SK-N-SH (cell line): ENCODE data around the gene MTUS2. TPM values are rescaled to one million over a fixed set of nuclear protein-coding genes. Genes with fewer than 3 reads are reported as not detected.

ENCODE experiments used
- CTCF ChIA-PET: fragments of 300-600, 350-600 bp; formaldehyde crosslinking; extraction: SDS; loops from one replicate; lab custom pipeline; 2021; lab: Yijun Ruan, JAX
- POLR2A ChIA-PET: fragments of 350-600 bp; sonication (Branson Sonifier 250); formaldehyde crosslinking; extraction: SDS; loops from one replicate; lab custom pipeline; 2020; ENCODE audit warnings: antibody characterized with exemption, inconsistent platforms; lab: Yijun Ruan, JAX
- DNase-seq: peaks from one replicate; pipeline ENCODE4 v3.0.0; 2012
- H2AFZ ChIP-seq: fragments of 200-600 bp; sonication (generic); 2 replicates; pipeline ENCODE4 v1.8.1; 2016; ENCODE audit warnings: antibody characterized with exemption, mild to moderate bottlenecking, low read depth
- H3F3A ChIP-seq: fragments of 200-600 bp; sonication (generic); replicated peaks from 2 replicates; pipeline ENCODE3; 2016; ENCODE audit warnings: antibody characterized with exemption, mild to moderate bottlenecking; ENCODE audit not compliant: insufficient read depth
- H3K27ac ChIP-seq, 2 experiments: fragments of 200-500 bp in 1 of 2; fragments of 200-600 bp in 1 of 2; sonication (Bioruptor generic) in 1 of 2; sonication (generic), shearing (Covaris generic) in 1 of 2; 2 replicates each; pipeline versions ENCODE4 v1.5.1 to v1.6.1; 2014 to 2016; ENCODE audit warnings: low read depth in 2 of 2, inconsistent platforms in 1 of 2, low read length in 1 of 2, mild to moderate bottlenecking in 1 of 2, mixed read lengths in 1 of 2
- H3K27me3 ChIP-seq: fragments of 200-600 bp; sonication (generic), shearing (Covaris generic); 2 replicates; pipeline ENCODE4 v1.6.1; 2016; ENCODE audit warnings: mixed run types; ENCODE audit not compliant: insufficient read depth
- H3K36me3 ChIP-seq, 2 experiments: fragments of 200-500 bp in 1 of 2; fragments of 200-600 bp in 1 of 2; sonication (Bioruptor generic) in 1 of 2; sonication (generic) in 1 of 2; replicated peaks in 1 of 2; 2 replicates each; pipeline versions ENCODE3 to v1.5.1; 2014 to 2016; ENCODE audit warnings: low read length in 1 of 2, mild to moderate bottlenecking in 1 of 2; ENCODE audit not compliant: insufficient read depth in 2 of 2, control insufficient read depth in 1 of 2
- H3K4me1 ChIP-seq, 2 experiments: fragments of 200-500 bp in 1 of 2; fragments of 200-600 bp in 1 of 2; sonication (Bioruptor generic) in 1 of 2; sonication (generic), shearing (Covaris generic) in 1 of 2; 2 replicates each; pipeline versions ENCODE4 v1.5.1 to v1.6.1; 2014 to 2016; ENCODE audit warnings: low read depth in 1 of 2, low read length in 1 of 2, mixed run types in 1 of 2; ENCODE audit not compliant: insufficient read depth in 2 of 2, control insufficient read depth in 1 of 2
- H3K4me2 ChIP-seq: fragments of 200-600 bp; sonication (generic), shearing (Covaris generic); 2 replicates; pipeline ENCODE4 v1.6.1; 2017; ENCODE audit warnings: mixed run types
- H3K4me3 ChIP-seq, 2 experiments: fragments of 200-500 bp in 1 of 2; fragments of 200-600 bp in 1 of 2; sonication (Bioruptor generic) in 1 of 2; sonication (generic), shearing (Covaris generic) in 1 of 2; 2 replicates each; pipeline versions ENCODE4 v1.5.1 to v1.8.1; 2014 to 2016; ENCODE audit warnings: low read depth in 2 of 2, inconsistent platforms in 1 of 2, low read length in 1 of 2, mild to moderate bottlenecking in 1 of 2, mixed read lengths in 1 of 2, moderate library complexity in 1 of 2
- H3K79me2 ChIP-seq: fragments of 200-600 bp; sonication (generic); 2 replicates; pipeline ENCODE4 v1.8.1; 2017; ENCODE audit warnings: mild to moderate bottlenecking; ENCODE audit not compliant: insufficient read depth
- H3K9ac ChIP-seq: fragments of 200-600 bp; sonication (generic); 2 replicates; pipeline ENCODE4 v1.6.1; 2017; ENCODE audit warnings: mixed run types
- H3K9me2 ChIP-seq: fragments of 200-600 bp; sonication (generic); 2 replicates; pipeline ENCODE4 v1.6.1; 2017; ENCODE audit warnings: mixed run types
- H3K9me3 ChIP-seq: fragments of 200-600 bp; sonication (generic); 2 replicates; pipeline ENCODE4 v1.6.1; 2017; ENCODE audit warnings: mixed run types, mild to moderate bottlenecking, moderate library complexity
- H4K20me1 ChIP-seq: fragments of 200-600 bp; sonication (generic); 2 replicates; pipeline ENCODE4 v1.6.1; 2017; ENCODE audit warnings: mild to moderate bottlenecking, mixed run types; ENCODE audit not compliant: insufficient read depth
- CHD2 ChIP-seq: fragments of 150-350 bp; IDR thresholded peaks from 2 replicates; pipeline ENCODE4 v1.6.1; 2018; ENCODE audit warnings: low read length; ENCODE audit not compliant: partially characterized antibody
- ELF1 ChIP-seq: IDR thresholded peaks from 2 replicates; pipeline ENCODE4 v1.4.0; 2012
- EZH2phosphoT487 ChIP-seq: fragments of 200-600 bp; sonication (generic); IDR thresholded peaks from 2 replicates; pipeline ENCODE4 v1.6.1; 2017; ENCODE audit warnings: low read depth, mixed run types, mild to moderate bottlenecking, antibody characterized with exemption, moderate library complexity, borderline replicate concordance
- FOSL2 ChIP-seq: IDR thresholded peaks from 2 replicates; pipeline ENCODE4 v1.4.0; 2012; ENCODE audit warnings: low read depth, mild to moderate bottlenecking, moderate library complexity, borderline replicate concordance
- FOXM1 ChIP-seq: IDR thresholded peaks from 2 replicates; pipeline ENCODE4 v1.4.0; 2012; ENCODE audit warnings: low read depth, mild to moderate bottlenecking
- GABPA ChIP-seq: IDR thresholded peaks from 2 replicates; pipeline ENCODE4 v1.4.0; 2012; ENCODE audit warnings: low read depth, mild to moderate bottlenecking
- JUND ChIP-seq: IDR thresholded peaks from 2 replicates; pipeline ENCODE4 v1.4.0; 2012
- MEF2A ChIP-seq: IDR thresholded peaks from 2 replicates; pipeline ENCODE4 v1.4.0; 2012; ENCODE audit warnings: low read depth, borderline replicate concordance
- MXI1 ChIP-seq: IDR thresholded peaks from 2 replicates; pipeline ENCODE4 v1.6.1; 2012; ENCODE audit warnings: mild to moderate bottlenecking, low read depth, low read length, improper control_type of control experiment
- NRF1 ChIP-seq: IDR thresholded peaks from 2 replicates; pipeline ENCODE4 v1.6.1; 2012; ENCODE audit warnings: low read depth, mild to moderate bottlenecking, low read length
- SIN3A ChIP-seq: IDR thresholded peaks from 2 replicates; pipeline ENCODE4 v1.6.1; 2012; ENCODE audit warnings: low read depth, mild to moderate bottlenecking, low read length, moderate library complexity, borderline replicate concordance
- SMC3 ChIP-seq: IDR thresholded peaks from 2 replicates; pipeline ENCODE4 v1.6.1; 2012; ENCODE audit warnings: low read depth, low read length, improper control_type of control experiment
- TEAD4 ChIP-seq: IDR thresholded peaks from 2 replicates; pipeline ENCODE4 v1.4.0; 2012; ENCODE audit warnings: mild to moderate bottlenecking, borderline replicate concordance; ENCODE audit not compliant: insufficient read depth
- YY1 ChIP-seq: IDR thresholded peaks from 2 replicates; pipeline ENCODE4 v1.4.0; 2012; ENCODE audit warnings: low read depth, mild to moderate bottlenecking
- WGBS: methylation state at CpG from one replicate; pipeline ENCODE4 v1.1.6; 2017; ENCODE audit warnings: low lambda C conversion rate; 5-methylcytosine and 5-hydroxymethylcytosine counted together
- polyA plus RNA-seq, 3 experiments: library from polyadenylated mRNA; depleted of rRNA; stranded (reverse); fragments of >200 nt; gene quantifications; 2 replicates each; pipeline ENCODE4 v1.2.3, GENCODE V29; 2012
- TF ChIP-seq, protein P1 (sequence below): fragments of 200-600 bp; sonication (generic); IDR thresholded peaks from 2 replicates; pipeline ENCODE4 v1.6.1; 2017; ENCODE audit warnings: antibody characterized with exemption, mild to moderate bottlenecking, moderate library complexity
- TF ChIP-seq, protein P2 (sequence below): IDR thresholded peaks from 2 replicates; pipeline ENCODE4; 2012
- TF ChIP-seq, protein P3 (sequence below): IDR thresholded peaks from 2 replicates; pipeline ENCODE4 v1.4.0; 2012; ENCODE audit warnings: low read depth, borderline replicate concordance
- TF ChIP-seq, protein P4 (sequence below): IDR thresholded peaks from 2 replicates; pipeline ENCODE4 v1.4.0; 2012; ENCODE audit warnings: low read depth, borderline replicate concordance

MTUS2 gene
- polyA plus RNA-seq, 1 of the 3 experiments (the other 2 are of a cell fraction) = 1.7 TPM

DNA sequence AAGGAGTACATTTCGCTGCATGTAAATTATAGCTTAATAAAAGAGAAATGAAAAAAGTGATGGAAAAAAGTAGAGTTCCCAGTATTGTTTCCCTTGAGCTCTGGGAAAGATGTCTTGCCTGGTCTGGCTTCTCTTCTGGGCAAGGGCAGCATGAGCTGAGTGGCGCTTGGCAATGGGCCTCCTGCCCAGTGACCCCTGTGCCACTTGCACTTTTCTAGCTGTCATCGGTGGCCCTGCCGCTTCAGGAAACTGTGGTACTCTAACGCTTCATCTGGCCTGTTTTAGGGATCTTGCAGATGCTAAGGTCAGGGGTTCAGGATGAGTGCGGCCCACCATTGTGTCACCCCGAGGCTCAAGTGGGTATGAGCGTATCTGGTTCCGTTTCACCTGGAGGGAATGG is 161.4 kb downstream of the MTUS2 start:
- Histone ChIP-seq H4K20me1 (no peaks in the 10 kb centered on the region), H3K9ac (no peak overlapping the region), H3F3A (no peaks in the 10 kb centered on the region), H3K4me2 (no peak overlapping the region)
- POLR2A ChIA-PET = no interaction called here
- WGBS = 0% methylated on average over 7 of the region's 9 CpGs
- TF ChIP-seq ELF1 (no peak), NRF1 (no peak), TEAD4 (no peak), GABPA (no peak), FOSL2 (no peak), FOXM1 (no peak), EZH2phosphoT487 (no peak), YY1 (no peak), MEF2A (no peak), SIN3A (no peak), CHD2 (no peak), MXI1 (no peak), JUND (no peak), SMC3 (no peak)
- TF ChIP-seq, protein P1, sequence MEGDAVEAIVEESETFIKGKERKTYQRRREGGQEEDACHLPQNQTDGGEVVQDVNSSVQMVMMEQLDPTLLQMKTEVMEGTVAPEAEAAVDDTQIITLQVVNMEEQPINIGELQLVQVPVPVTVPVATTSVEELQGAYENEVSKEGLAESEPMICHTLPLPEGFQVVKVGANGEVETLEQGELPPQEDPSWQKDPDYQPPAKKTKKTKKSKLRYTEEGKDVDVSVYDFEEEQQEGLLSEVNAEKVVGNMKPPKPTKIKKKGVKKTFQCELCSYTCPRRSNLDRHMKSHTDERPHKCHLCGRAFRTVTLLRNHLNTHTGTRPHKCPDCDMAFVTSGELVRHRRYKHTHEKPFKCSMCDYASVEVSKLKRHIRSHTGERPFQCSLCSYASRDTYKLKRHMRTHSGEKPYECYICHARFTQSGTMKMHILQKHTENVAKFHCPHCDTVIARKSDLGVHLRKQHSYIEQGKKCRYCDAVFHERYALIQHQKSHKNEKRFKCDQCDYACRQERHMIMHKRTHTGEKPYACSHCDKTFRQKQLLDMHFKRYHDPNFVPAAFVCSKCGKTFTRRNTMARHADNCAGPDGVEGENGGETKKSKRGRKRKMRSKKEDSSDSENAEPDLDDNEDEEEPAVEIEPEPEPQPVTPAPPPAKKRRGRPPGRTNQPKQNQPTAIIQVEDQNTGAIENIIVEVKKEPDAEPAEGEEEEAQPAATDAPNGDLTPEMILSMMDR = no peak
- TF ChIP-seq, protein P2, sequence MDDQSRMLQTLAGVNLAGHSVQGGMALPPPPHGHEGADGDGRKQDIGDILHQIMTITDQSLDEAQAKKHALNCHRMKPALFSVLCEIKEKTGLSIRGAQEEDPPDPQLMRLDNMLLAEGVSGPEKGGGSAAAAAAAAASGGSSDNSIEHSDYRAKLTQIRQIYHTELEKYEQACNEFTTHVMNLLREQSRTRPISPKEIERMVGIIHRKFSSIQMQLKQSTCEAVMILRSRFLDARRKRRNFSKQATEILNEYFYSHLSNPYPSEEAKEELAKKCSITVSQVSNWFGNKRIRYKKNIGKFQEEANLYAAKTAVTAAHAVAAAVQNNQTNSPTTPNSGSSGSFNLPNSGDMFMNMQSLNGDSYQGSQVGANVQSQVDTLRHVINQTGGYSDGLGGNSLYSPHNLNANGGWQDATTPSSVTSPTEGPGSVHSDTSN = no peak
- TF ChIP-seq, protein P3, sequence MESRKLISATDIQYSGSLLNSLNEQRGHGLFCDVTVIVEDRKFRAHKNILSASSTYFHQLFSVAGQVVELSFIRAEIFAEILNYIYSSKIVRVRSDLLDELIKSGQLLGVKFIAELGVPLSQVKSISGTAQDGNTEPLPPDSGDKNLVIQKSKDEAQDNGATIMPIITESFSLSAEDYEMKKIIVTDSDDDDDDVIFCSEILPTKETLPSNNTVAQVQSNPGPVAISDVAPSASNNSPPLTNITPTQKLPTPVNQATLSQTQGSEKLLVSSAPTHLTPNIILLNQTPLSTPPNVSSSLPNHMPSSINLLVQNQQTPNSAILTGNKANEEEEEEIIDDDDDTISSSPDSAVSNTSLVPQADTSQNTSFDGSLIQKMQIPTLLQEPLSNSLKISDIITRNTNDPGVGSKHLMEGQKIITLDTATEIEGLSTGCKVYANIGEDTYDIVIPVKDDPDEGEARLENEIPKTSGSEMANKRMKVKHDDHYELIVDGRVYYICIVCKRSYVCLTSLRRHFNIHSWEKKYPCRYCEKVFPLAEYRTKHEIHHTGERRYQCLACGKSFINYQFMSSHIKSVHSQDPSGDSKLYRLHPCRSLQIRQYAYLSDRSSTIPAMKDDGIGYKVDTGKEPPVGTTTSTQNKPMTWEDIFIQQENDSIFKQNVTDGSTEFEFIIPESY = no peak
- TF ChIP-seq, protein P4, sequence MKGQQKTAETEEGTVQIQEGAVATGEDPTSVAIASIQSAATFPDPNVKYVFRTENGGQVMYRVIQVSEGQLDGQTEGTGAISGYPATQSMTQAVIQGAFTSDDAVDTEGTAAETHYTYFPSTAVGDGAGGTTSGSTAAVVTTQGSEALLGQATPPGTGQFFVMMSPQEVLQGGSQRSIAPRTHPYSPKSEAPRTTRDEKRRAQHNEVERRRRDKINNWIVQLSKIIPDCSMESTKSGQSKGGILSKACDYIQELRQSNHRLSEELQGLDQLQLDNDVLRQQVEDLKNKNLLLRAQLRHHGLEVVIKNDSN = no peak
- TF ChIP-seq, all 33 proteins: peak for 0
- Histone ChIP-seq H3K79me2 (no peaks in the 10 kb centered on the region), H3K9me3 (no peaks in the 10 kb centered on the region), H3K27me3 (peaks cover 6% of the 10 kb centered on the region; the same call in 1 of the 2 replicates), H2AFZ (no peak overlapping the region), H3K36me3 (no peaks in the 10 kb centered on the region), H3K9me2 (no peaks in the 10 kb centered on the region), H3K27ac (no peak overlapping the region), H3K4me1 (no peaks in the 10 kb centered on the region), H3K4me3 (no peak overlapping the region)
- CTCF ChIA-PET = interaction anchor here (1.0 kb wide), 1 partner anchor 9 kb away, joined by 3 read pairs; no protein-coding TSS in a partner anchor
- DNase-seq = no peak
